CD4-positive, alpha-beta T cell treated with Interleukin-17A for 4 hours (primary cell): ENCODE measurements around the gene SHD.

ENCODE experiments used
- DNase-seq: peaks from one replicate; pipeline ENCODE4 v3.0.0-alpha.2; 2020; ENCODE audit warnings: mixed read lengths

Gene SHD

GRCh38 chr19:4298810-4299550 is 19.9 kb downstream of the SHD start:
- no peak for DNase-seq

GRCh38 chr19:4300589-4300988 is 21.5 kb downstream of the SHD start:
- no peak for DNase-seq

GRCh38 chr19:4301590-4302242 is 22.6 kb downstream of the SHD start:
- peak; percentile 23 for DNase-seq

- DNase-seq, result peak; percentile 71
Observed at GRCh38 chr19:4302243-4302640, 23.2 kb downstream of the SHD start, which contains the start of gene TMIGD2. Gene TMIGD2 (minus strand): TSS chr19:4302389. CDS start chr19:4302385, 4 bp downstream.

- peak; percentile 29 for DNase-seq
Observed at GRCh38 chr19:4303819-4304537, 24.9 kb downstream of the SHD start.

GRCh38 chr19:4304538-4305256 is 25.6 kb downstream of the SHD start, which contains the start of gene FSD1:
Gene FSD1 (plus strand): TSS chr19:4304598. CDS start chr19:4304747, 149 bp downstream.
- DNase-seq, result peak; percentile 79

- DNase-seq, result no peak
Observed at GRCh38 chr19:4305257-4305612, 26.2 kb downstream of the SHD start.

GRCh38 chr19:4305659-4306058 is 26.6 kb downstream of the SHD start:
- DNase-seq, result no peak

- no peak for DNase-seq
Observed at GRCh38 chr19:4310247-4311121, 31.4 kb downstream of the SHD start.

GRCh38 chr19:4313847-4314490 is 34.9 kb downstream of the SHD start:
- DNase-seq, result no peak

GRCh38 chr19:4316956-4317355 is 37.9 kb downstream of the SHD start:
- no peak for DNase-seq

GRCh38 chr19:4318460-4318859 is 39.4 kb downstream of the SHD start:
- no peak for DNase-seq

GRCh38 chr19:4319067-4319718 is 40.1 kb downstream of the SHD start:
- DNase-seq, result no peak

GRCh38 chr19:4320419-4320818 is 41.4 kb downstream of the SHD start:
- DNase-seq, result no peak

GRCh38 chr19:4322942-4323665 is 44.0 kb downstream of the SHD start:
- no peak for DNase-seq

GRCh38 chr19:4323692-4324091 is 44.6 kb downstream of the SHD start:
- no peak for DNase-seq

GRCh38 chr19:4324228-4324627 is 45.2 kb downstream of the SHD start:
- no peak for DNase-seq

- no peak for DNase-seq
Observed at GRCh38 chr19:4326215-4326836, 47.3 kb downstream of the SHD start.

GRCh38 chr19:4326837-4327251 is 47.8 kb downstream of the SHD start:
- peak; percentile 51 for DNase-seq
